ENCODE results near the gene FABP6.

- TF ChIP-seq POLR2A (IDR thresholded peaks at IDR 0.05) (no peak), CTCF (IDR thresholded peaks at IDR 0.05) (no peak)
Measured at GRCh38 chr5:160211352-160211751, 18.0 kb upstream of the FABP6 start.
